AG09309 (cell line): ENCODE measurements around the gene CAVIN1.
"Not testable (repeated sequence)": the region's sequence is repeated elsewhere in the genome, so short reads cannot be mapped to it uniquely, and the experiment has no call there.

Experiments used
- DNase-seq: peaks from one replicate; pipeline ENCODE4 v3.0.0-alpha.2; 2010; ENCODE audit warnings: low read depth
- H3K4me3 ChIP-seq: 2 replicates; pipeline ENCODE4 v1.5.1; 2011; ENCODE audit warnings: mild to moderate bottlenecking, low read depth, low read length, moderate library complexity; ENCODE audit not compliant: control insufficient read depth
- TF ChIP-seq, protein P1 (sequence below): IDR thresholded peaks from 2 replicates; pipeline ENCODE4 v1.5.1; 2011; ENCODE audit warnings: mild to moderate bottlenecking, low read depth, low read length, inconsistent platforms; ENCODE audit not compliant: insufficient read depth, control insufficient read depth; ENCODE audit errors: missing control alignments

Gene CAVIN1

DNA sequence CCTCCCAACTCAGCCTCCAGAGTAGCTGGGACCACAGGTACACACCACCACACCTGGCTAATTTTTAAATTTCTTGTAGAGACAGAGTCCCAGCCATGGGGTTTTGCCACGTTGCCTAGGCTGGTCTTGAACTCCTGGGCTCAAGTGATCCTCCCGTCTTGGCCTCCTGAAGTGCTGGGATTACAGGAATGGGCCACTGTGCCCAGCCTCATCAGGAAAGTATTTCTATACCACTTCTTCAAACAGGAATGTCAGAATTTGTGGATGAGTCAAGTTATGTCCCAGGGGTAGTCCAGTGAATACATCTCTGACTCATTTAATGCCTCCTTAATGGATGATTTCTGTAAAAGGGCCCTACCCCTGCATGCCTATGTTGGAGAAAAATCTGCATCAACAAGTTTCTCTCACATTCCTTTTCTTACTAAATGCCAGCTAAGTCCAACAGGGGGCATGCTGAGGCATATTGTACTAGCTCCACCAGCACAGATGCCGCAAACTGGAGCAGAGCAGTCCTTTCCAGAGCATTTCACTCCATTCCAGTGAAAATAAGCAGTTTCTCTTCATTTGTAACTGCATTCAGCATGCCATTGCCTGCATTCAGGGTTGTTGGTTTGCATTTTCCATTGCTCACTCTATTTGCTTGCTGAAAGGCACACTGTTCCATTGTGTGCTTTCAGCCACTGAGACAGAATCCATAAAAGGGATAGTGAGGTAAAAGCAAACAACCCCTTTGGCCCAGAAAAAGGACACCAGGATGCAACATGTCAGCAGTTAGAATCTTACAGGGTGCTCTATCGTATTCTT, 5.3 kb upstream of the CAVIN1 start:
- peak; percentile 97 for DNase-seq
- no peak overlapping the region for H3K4me3 ChIP-seq
- TF ChIP-seq, protein P1, sequence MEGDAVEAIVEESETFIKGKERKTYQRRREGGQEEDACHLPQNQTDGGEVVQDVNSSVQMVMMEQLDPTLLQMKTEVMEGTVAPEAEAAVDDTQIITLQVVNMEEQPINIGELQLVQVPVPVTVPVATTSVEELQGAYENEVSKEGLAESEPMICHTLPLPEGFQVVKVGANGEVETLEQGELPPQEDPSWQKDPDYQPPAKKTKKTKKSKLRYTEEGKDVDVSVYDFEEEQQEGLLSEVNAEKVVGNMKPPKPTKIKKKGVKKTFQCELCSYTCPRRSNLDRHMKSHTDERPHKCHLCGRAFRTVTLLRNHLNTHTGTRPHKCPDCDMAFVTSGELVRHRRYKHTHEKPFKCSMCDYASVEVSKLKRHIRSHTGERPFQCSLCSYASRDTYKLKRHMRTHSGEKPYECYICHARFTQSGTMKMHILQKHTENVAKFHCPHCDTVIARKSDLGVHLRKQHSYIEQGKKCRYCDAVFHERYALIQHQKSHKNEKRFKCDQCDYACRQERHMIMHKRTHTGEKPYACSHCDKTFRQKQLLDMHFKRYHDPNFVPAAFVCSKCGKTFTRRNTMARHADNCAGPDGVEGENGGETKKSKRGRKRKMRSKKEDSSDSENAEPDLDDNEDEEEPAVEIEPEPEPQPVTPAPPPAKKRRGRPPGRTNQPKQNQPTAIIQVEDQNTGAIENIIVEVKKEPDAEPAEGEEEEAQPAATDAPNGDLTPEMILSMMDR, result peak; percentile 82

GRCh38 chr17:42424991-42425610, 2.0 kb upstream of the CAVIN1 start:
- TF ChIP-seq, protein P1, result no peak
- DNase-seq, result no peak
- no peak overlapping the region for H3K4me3 ChIP-seq

GRCh38 chr17:42423766-42424165, 710 bp upstream of the CAVIN1 start:
- peak overlapping the region; percentile 91 for H3K4me3 ChIP-seq
- DNase-seq, result no peak
- TF ChIP-seq, protein P1, result no peak

DNA sequence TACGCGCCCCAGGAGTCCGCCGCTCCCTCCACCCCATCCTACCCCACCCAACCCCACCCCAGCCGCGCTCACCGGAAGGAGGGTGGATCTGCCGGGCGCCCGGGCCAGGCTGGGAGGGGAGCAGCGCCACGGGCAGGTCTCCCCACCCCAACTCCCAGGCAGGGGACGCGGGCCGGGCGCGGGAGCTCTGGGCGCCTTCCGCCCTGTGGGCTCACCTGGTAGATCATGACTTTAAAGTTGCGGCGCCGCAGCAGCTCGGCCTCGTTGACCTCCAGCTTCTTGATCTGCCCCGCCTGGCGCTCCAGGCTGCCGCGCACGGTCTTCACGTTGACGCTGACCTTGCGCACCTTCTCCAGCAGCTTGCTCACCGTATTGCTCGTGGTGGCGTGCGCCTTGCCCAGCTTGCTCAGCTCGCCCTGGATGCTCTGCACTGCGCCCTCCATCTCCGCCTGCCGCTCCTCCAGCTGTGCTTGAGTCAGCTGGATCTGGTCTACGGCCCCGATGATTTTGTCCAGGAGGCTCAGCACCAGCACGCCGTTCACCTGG, 571 bp downstream of the CAVIN1 start:
- TF ChIP-seq, protein P1, result no peak
- peak overlapping the region; percentile 91 for H3K4me3 ChIP-seq
- DNase-seq, result no peak

GRCh38 chr17:42421507-42422338, 1.3 kb downstream of the CAVIN1 start:
- DNase-seq, result no peak
- peak overlapping the region; percentile 91 for H3K4me3 ChIP-seq
- TF ChIP-seq, protein P1, result no peak

DNA sequence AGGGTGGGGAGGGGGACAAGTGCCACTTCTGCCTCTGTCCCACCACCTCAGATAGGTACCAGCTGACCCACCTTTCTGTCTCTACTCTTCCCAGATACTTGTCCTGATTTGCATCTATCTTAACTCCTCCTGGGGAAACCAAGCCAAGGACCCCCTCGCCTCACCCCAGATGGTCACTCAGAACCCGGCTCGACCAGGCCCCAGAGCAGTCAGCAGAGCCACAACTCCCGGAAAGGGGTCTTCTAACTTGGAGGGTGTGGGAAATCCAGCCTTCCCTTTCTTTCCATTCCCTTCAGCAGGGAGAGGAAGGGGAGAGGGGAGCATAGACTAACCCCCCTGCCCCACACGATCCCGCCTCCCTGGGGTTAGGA, 1.9 kb downstream of the CAVIN1 start:
- no peak for DNase-seq
- TF ChIP-seq, protein P1, result no peak
- peak overlapping the region; percentile 91 for H3K4me3 ChIP-seq

GRCh38 chr17:42417981-42418380, 5.1 kb downstream of the CAVIN1 start:
- not testable (repeated sequence) for H3K4me3 ChIP-seq, DNase-seq
